NCI-H524 treated with DMSO at 0.1 percent for 48 hours (cell line): Measurements from ENCODE around the gene PTMA.
A peak's percentile ranks its signal among the peaks of the same experiment; 100 is the strongest.
"Not testable (repeated sequence)": the region's sequence is repeated elsewhere in the genome, so short reads cannot be mapped to it uniquely, and the experiment has no call there.

Experiments used
- DNase-seq: peaks from one replicate; lab custom pipeline; 2025; lab: John Stamatoyannopoulos, UW

Gene PTMA

DNA sequence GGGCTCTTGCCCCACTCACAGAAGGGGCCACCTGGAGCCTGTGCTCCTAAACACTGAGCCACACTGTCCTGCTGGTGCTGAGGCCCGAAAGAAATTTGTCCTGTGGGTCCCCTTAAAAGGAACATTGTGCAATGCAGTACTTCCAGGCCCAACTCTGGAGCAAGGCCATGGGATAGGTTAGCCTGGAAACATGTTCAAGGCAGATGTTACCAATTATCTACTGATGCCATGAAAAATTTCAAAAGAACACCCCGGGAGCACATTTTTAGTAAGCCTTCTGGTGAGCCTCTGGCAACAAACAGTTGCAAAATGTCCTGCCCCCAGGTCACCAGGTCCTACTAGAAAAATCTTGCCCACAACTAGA is 12.3 kb upstream of the PTMA start:
- no peak for DNase-seq

DNA sequence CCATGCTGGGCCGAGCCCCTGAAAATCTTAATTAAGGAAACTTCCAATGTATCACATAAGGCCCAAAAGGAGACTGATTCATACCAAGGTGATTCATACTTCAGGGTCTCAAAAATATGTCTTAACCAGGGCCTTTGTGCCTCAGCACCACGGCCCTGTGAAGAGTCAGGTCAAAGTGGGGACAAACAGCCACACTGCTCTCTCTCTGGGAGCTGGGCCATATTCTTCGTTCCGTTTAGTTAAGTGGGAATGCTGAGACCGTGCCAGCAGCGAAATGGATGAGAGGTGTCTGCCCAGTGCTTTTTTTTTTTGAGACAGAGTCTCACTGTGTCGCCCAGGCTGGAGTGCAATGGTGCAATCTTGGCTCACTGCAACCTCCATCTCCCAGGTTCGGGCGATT is 9.3 kb upstream of the PTMA start:
- DNase-seq = no peak

DNA sequence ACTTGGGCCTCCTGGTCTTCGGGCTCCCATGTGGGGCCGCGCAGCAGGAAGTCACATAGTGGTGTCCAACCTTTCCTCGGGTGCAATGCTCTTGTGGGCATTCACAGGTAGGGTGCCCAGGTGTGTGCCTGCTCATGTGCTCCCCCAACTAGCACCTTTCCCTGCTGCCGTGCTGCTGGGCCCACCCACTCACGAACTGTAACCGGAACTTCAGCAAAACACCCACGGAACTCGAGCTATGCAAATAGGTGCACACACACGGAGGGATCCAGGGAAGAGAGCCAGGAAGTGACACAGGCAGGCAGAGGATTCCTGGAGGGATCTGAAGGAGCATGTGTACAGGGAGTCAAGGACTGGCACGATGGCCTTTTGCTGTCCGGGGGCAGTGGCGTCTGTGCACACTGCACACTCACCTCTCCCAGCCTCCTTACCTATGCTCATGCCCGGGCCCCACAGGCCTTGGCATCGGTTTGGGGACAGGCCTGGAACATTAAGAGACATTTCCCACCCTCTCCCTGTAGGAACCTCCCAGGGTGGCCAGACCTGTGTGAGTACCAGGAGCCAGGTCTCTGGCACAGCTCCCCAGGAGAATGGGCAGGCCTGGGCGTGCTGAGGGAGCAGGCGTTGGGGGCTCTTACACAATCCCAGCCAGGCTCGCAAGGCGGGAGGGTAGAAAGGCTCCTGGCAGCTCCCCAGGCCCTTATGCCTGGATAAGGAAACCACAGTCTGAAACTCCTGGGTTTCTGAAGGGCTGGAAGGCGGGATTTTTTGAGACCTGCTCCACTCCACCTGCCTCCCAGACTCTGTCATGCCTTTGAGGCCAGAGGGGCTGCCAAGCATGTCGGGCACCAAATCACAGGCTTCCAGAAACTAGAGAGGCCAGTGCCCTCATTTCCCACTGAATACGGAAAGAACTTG is 6.6 kb upstream of the PTMA start:
- DNase-seq = no peak

DNA sequence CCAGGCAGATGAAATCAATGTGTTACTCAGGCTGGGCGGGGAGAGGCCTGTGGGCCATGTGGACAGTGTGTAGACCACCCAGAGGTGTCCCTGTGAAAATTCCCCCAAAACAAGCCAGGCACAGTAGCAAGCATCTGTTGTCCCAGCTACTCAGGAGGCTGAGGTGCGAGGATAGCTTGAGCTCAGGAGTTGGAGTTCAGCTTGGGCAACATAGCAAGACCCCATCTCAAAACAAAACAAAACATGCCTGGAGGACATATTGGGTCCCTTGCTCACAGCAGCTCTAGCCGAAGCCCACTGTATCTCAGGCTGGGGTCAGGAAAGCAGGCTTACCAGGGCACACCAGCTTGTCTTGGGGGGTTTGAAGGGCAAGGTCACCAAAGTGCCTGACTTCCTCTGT is 4.3 kb upstream of the PTMA start:
- no peak for DNase-seq

DNA sequence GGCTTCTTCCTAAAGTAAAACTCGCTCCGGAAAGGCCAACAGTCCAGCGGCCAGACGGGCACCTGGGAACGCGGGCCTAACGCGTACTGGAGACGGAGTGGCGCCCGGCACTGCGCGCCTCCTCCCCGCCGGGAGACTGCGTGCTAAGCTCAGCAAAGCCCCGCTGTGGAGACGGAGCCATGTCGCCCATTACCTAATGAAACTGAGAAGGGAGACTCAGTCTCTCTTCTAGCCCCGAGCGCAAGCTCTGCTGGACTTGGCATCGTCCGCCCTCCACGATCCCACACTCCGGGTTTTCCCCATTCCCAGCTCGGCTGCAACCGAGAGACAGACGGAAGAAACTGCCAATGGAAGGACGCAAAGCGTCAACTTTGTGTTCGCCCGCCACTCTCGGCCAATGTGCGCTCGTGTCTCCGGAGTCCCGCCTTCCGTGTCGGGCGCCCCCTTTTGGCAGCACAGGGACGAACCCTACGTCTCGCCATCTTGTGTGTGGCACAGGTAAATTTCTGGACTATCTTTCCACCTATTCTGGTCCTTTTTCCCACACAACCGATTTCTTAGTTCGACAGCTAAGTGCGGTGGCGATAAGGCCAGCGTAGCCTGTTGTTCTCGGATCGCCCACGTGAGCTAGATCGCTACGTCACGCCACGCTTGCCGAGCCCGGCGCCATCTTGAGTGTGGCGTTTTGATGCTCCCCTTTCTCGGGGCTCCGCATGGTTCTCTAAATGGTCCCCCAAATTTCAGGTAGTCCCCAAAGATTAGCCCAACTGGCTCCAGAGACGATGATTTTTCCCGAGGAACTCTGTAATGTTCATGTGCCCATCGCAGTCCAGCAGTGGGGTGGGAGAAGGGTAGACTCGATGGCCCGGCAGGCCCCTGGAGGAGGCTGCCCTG is 1.3 kb upstream of the PTMA start:
- DNase-seq = peak; percentile 88

DNA sequence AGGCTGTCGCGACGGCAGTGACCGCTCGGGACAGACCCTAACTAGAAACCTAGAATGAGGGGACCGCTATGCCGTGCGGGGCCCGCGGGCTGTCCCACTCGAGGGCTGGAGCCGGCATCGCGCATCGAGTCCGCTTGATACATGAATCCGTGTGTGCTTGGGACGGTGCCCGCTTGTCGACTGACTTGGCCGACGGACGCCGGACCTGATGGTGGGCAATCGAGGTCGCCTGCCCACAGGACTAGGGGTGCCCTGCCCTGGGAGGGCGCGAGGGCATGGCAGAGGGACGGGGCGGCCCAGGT is 749 bp upstream of the PTMA start:
- DNase-seq = no peak

DNA sequence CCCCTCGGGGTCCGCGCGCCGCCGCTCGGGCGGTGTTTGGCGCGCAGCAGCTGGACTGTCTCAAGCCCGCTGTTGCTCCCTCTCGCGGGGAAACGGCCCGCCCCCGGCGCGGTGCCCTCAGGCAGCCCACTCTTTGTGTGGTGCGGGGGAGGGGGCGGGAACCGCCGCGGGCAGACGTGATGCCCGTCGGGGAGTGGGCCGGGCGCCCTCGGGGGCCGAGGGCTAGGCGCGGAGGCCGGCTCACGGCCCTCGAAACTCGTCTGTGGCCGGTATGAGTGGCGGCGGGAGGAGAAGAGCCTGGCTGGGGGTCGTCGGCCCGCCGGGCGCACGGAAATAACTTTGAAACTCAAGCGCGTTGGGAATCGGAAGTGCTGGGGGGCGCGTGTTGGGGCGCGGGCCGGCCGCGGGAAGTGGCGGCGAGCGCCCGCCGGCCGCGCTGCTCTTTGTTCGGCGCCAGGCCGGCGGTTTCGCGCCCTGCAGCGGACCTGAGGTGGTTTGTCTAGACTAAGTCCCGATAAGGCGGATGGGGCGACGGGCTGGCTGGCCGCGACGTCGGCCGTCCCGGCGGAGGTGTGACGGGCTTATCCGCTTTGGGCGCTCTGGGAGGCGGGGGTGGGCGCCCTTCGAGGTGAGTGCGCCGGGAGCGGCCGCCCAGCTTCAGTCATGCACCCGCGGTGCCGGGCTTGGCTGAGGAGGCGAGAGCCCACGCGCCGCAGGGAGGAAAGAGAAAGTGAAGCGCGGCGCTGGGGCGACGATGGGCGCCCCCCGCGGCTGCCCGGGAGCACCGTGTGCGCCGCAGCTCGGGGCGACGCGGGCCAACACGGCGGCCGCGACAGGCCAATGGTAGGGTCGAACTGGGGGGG is 679 bp downstream of the PTMA start:
- DNase-seq = no peak

DNA sequence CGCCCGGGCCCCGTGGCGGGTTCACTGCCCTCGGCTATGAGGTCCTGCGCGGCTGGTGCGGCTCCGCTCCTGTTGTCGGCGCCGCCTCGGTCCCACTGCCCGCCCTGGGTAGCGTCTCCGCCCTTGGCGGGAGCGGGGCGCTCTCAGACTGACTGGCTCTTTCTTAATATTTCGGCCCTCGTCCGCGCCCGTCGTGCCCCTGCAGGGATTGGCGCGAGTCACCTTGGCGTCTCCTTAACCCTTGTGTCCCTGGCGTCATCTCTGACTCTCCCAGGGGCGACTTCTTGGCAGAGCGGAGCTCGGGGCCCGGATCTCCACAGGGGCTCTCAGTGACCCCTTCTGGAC is 1.3 kb downstream of the PTMA start:
- no peak for DNase-seq

DNA sequence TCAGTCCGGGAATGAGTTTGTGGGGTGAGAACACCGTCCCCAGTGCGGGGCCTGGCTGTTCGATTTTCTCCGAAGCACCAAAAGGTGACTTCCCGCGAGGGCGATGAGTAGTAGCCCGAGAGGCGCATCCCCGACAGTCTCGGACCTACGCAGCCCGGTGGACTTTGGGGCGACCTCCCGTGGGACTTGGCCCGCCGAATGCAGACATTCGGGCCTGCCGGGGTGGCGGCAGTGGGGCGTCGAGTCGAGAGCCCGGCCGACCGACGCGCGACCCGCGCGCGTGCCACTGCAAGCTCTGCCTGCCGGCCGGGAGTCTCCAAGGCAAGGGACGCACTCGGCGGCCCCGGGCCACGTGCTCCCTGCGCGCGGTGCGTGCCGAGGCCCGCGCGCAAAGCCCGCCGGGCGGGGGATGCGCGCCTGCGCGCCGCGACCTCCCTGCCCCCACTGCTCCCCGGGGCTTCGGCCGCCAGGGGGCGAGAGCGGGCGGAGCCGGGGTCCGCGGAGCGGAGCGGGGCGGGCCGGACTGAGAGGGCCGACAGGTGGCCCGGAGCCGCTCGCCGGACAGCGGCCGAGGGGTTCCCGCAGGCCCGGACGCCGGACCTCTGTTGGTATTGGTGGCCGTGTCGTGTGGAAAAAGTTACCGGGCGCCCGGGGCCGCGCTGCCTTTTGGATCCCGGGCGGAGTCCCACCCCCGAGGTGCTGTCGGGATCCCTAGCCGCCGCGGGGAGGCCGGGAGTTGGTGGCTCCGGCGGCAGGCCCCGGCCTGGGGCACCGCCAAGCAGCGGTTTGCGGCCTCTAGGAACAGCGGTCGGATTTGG is 1.9 kb downstream of the PTMA start:
- DNase-seq = no peak

DNA sequence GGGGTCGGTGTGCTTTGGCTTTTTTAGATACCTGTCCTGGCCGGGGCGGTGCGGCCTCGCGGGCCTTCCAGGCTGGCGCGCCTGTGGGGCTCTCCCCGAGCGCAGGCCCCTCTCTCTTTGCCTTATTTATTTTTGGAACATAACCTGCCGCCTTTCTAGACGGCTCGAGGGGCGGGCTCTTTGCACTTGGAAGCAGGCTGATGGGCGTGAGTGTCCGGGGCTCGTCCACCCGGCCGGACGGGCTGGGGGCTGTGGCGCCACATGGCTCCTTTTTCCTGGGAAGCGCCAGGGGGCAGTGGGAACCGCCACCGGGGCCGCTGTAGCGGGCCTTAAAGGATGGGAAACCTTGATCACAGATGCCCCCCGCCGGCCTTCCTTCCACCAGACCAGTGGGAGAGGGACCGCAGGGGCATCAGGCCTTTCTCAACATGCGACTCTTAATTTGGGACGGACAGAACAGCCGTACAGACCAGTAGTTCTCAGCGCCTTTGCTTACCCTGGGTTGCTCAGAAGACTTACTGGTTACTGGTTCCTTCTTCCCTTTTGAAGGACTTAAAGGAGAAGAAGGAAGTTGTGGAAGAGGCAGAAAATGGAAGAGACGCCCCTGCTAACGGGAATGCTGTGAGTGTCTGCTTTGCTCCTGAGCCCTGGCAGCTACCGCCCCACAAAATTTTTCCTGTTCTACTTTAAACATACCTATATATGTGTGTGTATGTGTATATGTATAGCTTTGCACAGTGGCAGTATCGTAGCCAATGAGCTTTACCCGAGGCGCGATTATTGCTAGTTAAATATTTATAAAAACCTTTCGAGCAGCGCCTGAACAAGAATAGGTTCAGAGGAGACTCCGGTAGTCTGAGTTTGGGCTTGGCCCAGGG is 2.7 kb downstream of the PTMA start:
- no peak for DNase-seq

DNA sequence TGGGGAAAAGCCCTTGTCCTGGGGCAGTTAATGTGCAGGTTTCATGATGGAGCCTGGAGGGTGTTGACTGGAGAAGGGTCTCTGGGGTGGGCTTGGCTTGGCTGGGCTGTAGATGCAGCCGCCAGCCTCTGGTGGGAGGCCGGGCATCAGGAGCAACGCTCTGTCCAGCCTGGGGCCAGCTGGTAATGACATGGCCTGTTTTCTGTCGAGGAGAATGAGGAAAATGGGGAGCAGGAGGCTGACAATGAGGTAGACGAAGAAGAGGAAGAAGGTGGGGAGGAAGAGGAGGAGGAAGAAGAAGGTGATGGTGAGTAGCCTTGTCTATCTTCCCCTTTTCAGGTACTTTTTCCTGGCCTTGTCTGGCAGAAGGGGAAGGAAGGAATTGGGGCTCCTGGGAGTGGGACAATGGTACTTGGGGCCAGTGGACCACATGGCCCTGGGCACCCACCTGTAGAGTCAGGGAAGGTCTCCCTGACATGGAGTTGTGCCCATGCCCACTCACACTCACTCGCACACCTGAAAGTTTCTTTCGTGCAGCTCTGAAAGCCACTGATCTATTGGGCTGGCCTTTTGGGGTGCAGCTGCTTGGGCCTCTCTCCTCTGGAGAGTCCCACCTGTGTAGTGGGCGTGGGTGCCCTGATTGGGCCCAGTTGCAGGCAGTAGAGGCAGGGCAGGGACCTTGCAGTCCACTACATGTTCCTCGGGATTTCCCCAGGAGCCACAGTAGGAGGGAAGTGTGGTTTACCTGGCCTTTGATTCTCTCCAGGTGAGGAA is 3.5 kb downstream of the PTMA start:
- no peak for DNase-seq

DNA sequence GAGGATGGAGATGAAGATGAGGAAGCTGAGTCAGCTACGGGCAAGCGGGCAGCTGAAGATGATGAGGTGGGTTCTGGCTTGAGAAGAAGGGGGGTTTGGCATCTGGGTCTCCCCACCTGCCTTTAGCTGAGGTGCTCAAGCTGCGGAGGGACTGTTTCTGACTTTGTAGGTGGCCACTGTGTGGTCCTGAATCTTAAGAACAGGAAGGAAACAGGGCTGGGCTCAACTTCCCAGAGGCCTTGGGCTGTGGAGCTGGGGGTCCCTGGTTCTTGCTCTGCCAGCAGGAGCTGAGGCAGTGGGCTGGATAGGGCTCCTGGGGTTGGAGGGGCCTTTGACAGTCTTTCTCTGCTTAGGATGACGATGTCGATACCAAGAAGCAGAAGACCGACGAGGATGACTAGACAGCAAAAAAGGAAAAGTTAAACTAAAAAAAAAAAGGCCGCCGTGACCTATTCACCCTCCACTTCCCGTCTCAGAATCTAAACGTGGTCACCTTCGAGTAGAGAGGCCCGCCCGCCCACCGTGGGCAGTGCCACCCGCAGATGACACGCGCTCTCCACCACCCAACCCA is 4.2 kb downstream of the PTMA start:
- not testable (repeated sequence) for DNase-seq

DNA sequence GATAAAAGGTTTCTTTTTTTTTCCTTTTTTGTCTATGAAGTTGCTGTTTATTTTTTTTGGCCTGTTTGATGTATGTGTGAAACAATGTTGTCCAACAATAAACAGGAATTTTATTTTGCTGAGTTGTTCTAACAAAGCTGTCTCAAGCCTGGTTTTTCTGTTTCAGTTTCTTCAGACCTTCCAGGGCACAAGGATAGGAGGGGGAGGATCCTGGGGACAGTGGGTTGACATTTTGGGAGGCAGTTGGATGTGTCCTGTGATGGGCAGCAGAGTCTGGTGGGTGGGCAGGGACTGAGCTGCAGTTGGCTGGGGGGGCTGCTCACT is 5.0 kb downstream of the PTMA start:
- DNase-seq = not testable (repeated sequence)

DNA sequence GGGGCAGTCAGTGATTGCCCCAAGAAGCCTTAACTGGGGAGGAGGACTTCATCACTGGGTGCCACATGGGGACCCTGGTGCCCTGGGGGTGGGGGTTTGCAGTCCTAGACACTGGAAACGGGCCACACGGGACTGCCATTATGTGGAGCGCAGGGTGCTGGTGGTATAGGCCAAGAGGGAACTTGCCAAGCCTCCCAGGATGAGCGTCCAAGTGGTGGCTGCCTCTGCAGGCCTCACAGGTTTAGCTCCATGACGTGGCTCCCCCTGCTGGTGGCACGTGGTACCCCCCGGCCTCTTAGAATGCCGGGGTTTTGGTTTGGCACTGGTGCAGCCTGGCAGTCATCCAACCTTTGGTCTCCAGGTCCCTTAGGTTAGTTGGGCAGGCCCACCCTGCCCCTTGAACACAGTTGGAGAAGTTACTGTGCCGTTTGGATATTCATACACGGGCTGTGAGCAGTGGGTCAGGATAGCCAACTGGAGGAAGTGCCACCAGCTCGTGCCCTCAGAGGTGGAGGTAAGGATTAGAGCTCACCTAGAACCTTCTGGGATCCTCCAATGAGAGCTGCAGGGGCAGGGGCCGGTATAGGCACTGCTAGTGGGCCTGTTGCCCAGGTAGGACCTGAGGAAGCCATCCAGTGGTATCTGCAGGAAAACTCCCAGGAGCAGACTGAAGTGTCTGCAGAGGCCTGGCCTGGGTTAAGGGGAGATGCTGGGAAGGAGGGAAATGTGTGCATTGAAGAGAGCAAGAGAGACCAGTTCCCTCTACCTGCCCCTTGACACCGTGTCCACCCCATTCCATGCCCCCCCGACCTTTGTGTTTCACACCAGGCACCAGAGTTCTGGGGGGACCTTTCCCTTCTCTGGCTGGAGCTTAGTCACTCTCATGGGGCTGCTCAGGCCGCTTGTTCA is 5.7 kb downstream of the PTMA start:
- DNase-seq = peak; percentile 49

DNA sequence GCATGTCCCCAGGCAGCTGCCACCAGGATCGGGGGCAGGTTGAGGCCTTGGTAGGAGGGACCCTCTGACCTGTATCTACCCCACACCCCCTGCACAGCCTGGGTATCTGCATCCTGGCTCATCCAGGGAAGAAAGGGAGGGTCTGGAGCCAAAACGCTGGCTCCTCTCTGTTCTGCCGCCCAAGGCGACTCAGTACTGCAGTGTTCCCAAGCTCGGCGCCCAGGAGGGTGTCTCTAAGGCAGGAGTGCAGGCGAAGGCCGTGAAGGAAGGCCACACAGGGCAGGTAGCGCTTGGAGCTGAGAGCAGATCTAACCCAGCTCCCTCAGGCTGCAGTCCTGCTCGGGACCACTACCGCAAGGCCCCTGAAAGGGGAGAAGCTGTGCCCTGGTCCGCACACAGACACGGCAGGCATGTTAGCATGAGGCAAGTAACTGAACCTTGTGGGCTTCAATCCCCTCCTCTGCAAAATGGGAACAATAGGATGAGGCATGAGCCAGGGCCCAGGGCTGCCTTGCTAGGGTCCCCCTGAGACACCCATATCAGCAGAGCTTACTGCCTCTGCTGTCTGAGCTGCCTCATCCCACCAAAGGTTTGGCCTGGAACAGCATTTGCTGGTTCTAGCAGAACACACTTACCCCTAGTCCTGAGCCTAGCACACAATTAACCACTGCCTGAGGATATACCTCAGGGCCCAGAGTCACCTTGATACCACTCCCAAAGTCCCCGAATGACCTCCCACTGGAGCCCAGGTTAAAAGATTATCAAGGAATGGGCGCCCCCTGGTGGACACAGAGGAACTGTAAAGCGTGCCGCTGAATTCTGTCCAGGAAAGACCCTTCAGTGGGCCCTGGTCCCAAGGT is 6.5 kb downstream of the PTMA start:
- no peak for DNase-seq

DNA sequence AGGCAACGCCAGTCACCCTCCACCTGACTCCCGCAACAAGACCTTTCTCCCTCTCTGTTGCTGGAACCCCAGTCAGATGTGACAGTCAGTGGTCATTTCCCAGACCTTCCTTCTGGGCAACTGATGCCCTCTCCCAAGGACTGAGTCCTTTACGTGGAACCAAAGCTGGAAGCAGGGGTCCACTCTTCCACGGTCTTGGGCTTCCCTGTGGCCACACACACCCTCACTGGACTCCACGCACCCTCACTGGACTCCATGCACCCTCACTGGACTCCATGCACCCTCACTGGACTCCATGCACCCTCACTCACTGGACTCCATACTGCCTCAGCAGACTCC is 7.1 kb downstream of the PTMA start:
- no peak for DNase-seq

DNA sequence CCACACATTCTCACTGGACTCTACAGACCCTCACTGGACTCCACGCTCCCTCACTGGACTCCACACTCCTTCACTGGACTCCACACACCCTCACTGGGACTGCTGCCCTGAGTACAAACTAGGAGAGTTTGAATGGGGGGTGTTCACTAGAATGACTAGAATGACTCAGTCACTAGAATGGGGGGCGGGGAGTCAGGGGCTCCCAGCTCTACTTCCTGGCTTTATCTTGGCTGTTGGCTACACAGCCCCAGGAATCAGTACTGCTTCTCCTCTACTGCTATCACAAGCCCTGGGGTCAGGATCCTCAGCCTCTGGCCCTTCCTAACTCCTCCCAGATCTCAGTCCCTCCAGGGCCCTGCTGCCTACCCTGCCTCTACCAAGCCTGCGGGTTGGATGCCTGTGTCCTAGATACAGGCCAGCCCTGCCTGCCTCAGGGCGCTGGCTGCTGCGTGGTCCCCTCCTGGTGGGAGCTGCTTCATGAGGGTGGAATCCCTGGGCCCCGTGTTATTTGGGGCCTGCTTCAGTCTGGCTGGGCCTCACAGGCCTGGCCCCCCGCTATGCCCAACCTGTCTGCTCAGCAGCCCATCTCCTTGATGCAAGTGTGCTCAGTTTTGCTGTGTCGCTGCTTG is 7.8 kb downstream of the PTMA start:
- DNase-seq = no peak
